Fibroblast of lung (primary cell): ENCODE data around the gene IGSF21. TPM values are rescaled to one million over a fixed set of nuclear protein-coding genes. Genes with fewer than 3 reads are reported as not detected.

Source experiments
- DNase-seq, 2 donors: peaks; one replicate each; pipeline versions ENCODE4 v3.0.0 to v3.0.0-alpha.2; 2010; ENCODE audit warnings: low read depth in 2 of 2
- H2AFZ ChIP-seq: 2 replicates; pipeline ENCODE4 v1.5.1; 2012; ENCODE audit warnings: low read length, control low read depth, inconsistent platforms
- H3K27ac ChIP-seq: 2 replicates; pipeline ENCODE4 v1.5.1; 2011; ENCODE audit warnings: low read length, control low read depth; ENCODE audit not compliant: insufficient read depth
- H3K27me3 ChIP-seq: 2 replicates; pipeline ENCODE4 v1.5.1; 2011; ENCODE audit warnings: mild to moderate bottlenecking, low read length; ENCODE audit not compliant: control insufficient read depth, insufficient read depth
- H3K36me3 ChIP-seq: 2 replicates; pipeline ENCODE4 v1.5.1; 2011; ENCODE audit warnings: low read length; ENCODE audit not compliant: control insufficient read depth, insufficient read depth
- H3K4me1 ChIP-seq: 2 replicates; pipeline ENCODE4 v1.5.1; 2011; ENCODE audit warnings: low read length; ENCODE audit not compliant: control insufficient read depth, insufficient read depth; ENCODE audit errors: extremely low read depth
- H3K4me2 ChIP-seq: 2 replicates; pipeline ENCODE4 v1.5.1; 2011; ENCODE audit warnings: low read length, control low read depth; ENCODE audit not compliant: insufficient read depth; ENCODE audit errors: extremely low read depth
- H3K4me3 ChIP-seq, 4 experiments: fragments of 200-600 bp in 1 of 4; sonication (generic) in 1 of 4; replicated peaks in 1 of 4; 2 replicates each; pipeline ENCODE4 v1.5.1; 2011 to 2016; ENCODE audit warnings: low read length in 4 of 4, low read depth in 3 of 4, mild to moderate bottlenecking in 3 of 4, control low read depth in 2 of 4, inconsistent platforms in 1 of 4, mixed read lengths in 1 of 4; ENCODE audit not compliant: insufficient read depth in 1 of 4; ENCODE audit errors: control extremely low read depth in 1 of 4
- H3K79me2 ChIP-seq: 2 replicates; pipeline ENCODE4 v1.5.1; 2012; ENCODE audit warnings: mild to moderate bottlenecking, low read length, inconsistent platforms; ENCODE audit not compliant: control insufficient read depth, insufficient read depth
- H3K9ac ChIP-seq: 2 replicates; pipeline ENCODE4 v1.5.1; 2011; ENCODE audit warnings: mild to moderate bottlenecking, low read length, control low read depth; ENCODE audit not compliant: insufficient read depth
- H3K9me3 ChIP-seq: 2 replicates; pipeline ENCODE4 v1.5.1; 2012; ENCODE audit warnings: low read depth, low read length; ENCODE audit not compliant: control insufficient read depth, insufficient read depth
- H4K20me1 ChIP-seq: 2 replicates; pipeline ENCODE4 v1.5.1; 2011; ENCODE audit warnings: low read length; ENCODE audit not compliant: control insufficient read depth, insufficient read depth; ENCODE audit errors: extremely low read depth
- CTCF ChIP-seq, 2 donors: IDR thresholded peaks in 1 of 2; conservative IDR thresholded peaks in 1 of 2; 1 replicate in 1 of 2; 2 replicates in 1 of 2; pipeline ENCODE4 v1.5.1; 2011 to 2012; ENCODE audit warnings: low read length in 2 of 2, control low read depth in 1 of 2, inconsistent platforms in 1 of 2, low read depth in 1 of 2, mild to moderate bottlenecking in 1 of 2
- EZH2 ChIP-seq: IDR thresholded peaks from 2 replicates; pipeline ENCODE4 v1.5.1; 2012; ENCODE audit warnings: low read length, control low read depth, mild to moderate bottlenecking; ENCODE audit errors: missing control alignments
- polyA plus RNA-seq, 2 donors: library from polyadenylated mRNA; depleted of rRNA in 1 of 2; stranded (reverse) in 1 of 2; unstranded in 1 of 2; fragments of >200 nt; gene quantifications; 2 replicates each; pipeline ENCODE4 v1.2.1, GENCODE V29; 2011 to 2012; ENCODE audit warnings: missing spikeins in 1 of 2
- total RNA-seq: library from RNA; depleted of rRNA; stranded (reverse); fragments of >200 nt; gene quantifications from 2 replicates; pipeline ENCODE4 v1.2.1, GENCODE V29; 2014

The IGSF21 gene
- total and polyA plus RNA-seq, 2 donors (not counting 1 experiment from before 2014, with no cell fraction given) = not detected

GRCh38 chr1:18373151-18373550 lies 265.6 kb downstream of the IGSF21 start:
- H3K36me3 ChIP-seq = no peaks in the 10 kb centered on the region
- no peaks in the 10 kb centered on the region for H3K4me1 ChIP-seq
- H3K4me2 ChIP-seq = no peak overlapping the region
- H3K4me3 ChIP-seq = no peak overlapping the region
- no peak for TF ChIP-seq EZH2
- no peak for TF ChIP-seq CTCF (conservative IDR thresholded peaks at IDR 0.05 in 1 of 2, IDR thresholded peaks at IDR 0.05 in 1 of 2; ENCODE audit: low read depth in 1 of 2, low read length in 2 of 2)
- no peak overlapping the region for H3K27ac ChIP-seq
- H4K20me1 ChIP-seq = no peaks in the 10 kb centered on the region
- H3K9ac ChIP-seq = no peak overlapping the region
- H3K27me3 ChIP-seq = no peaks in the 10 kb centered on the region
- H3K79me2 ChIP-seq = no peaks in the 10 kb centered on the region
- no peak overlapping the region for H2AFZ ChIP-seq
- no peaks in the 10 kb centered on the region for H3K9me3 ChIP-seq
- DNase-seq = no peak

GRCh38 chr1:18373882-18374493 lies 266.4 kb downstream of the IGSF21 start:
- H3K9ac ChIP-seq = no peak overlapping the region
- H3K4me1 ChIP-seq = no peaks in the 10 kb centered on the region
- H3K79me2 ChIP-seq = no peaks in the 10 kb centered on the region
- no peak overlapping the region for H3K27ac ChIP-seq
- no peak overlapping the region for H2AFZ ChIP-seq
- no peak for TF ChIP-seq EZH2
- no peak for TF ChIP-seq CTCF (conservative IDR thresholded peaks at IDR 0.05 in 1 of 2, IDR thresholded peaks at IDR 0.05 in 1 of 2; ENCODE audit: low read depth in 1 of 2, low read length in 2 of 2)
- H3K4me3 ChIP-seq = no peak overlapping the region
- no peaks in the 10 kb centered on the region for H3K27me3 ChIP-seq
- no peaks in the 10 kb centered on the region for H3K36me3 ChIP-seq
- no peak for DNase-seq
- H3K9me3 ChIP-seq = no peaks in the 10 kb centered on the region
- H4K20me1 ChIP-seq = no peaks in the 10 kb centered on the region
- H3K4me2 ChIP-seq = no peak overlapping the region

GRCh38 chr1:18376661-18377060 lies 269.1 kb downstream of the IGSF21 start:
- Histone ChIP-seq H3K27me3 (no peaks in the 10 kb centered on the region), H3K9ac (no peak overlapping the region), H4K20me1 (no peaks in the 10 kb centered on the region), H3K79me2 (no peaks in the 10 kb centered on the region), H3K4me3 (no peak overlapping the region), H3K4me1 (no peaks in the 10 kb centered on the region), H3K4me2 (no peak overlapping the region), H3K9me3 (no peaks in the 10 kb centered on the region), H3K27ac (no peak overlapping the region), H2AFZ (no peak overlapping the region), H3K36me3 (no peaks in the 10 kb centered on the region)
- no peak for DNase-seq
- TF ChIP-seq CTCF (conservative IDR thresholded peaks at IDR 0.05 in 1 of 2, IDR thresholded peaks at IDR 0.05 in 1 of 2; ENCODE audit: low read depth in 1 of 2, low read length in 2 of 2) = no peak
- no peak for TF ChIP-seq EZH2
